Measurements from ENCODE around the gene CHST12.

The CHST12 gene

DNA sequence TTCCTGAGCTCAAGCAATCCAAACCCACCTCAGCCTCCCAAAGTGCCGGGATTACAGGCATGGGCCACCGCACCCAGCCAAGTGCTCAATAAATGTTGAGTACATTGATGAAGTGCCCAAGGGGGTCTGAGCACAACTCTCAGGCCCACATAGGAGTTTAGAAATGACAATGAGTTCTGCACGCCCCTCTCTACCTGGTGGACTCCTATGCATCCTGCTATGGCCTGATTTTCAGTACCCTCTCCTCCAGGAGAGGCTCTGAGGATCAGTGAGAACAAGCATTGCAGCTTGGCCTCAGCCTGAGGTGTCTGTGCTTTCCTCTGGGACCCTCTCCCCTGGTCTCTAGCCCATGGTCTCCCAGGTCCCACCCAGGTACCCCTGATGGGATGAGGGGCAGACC is 93.7 kb downstream of the CHST12 start:
- TF ChIP-seq, protein P1, sequence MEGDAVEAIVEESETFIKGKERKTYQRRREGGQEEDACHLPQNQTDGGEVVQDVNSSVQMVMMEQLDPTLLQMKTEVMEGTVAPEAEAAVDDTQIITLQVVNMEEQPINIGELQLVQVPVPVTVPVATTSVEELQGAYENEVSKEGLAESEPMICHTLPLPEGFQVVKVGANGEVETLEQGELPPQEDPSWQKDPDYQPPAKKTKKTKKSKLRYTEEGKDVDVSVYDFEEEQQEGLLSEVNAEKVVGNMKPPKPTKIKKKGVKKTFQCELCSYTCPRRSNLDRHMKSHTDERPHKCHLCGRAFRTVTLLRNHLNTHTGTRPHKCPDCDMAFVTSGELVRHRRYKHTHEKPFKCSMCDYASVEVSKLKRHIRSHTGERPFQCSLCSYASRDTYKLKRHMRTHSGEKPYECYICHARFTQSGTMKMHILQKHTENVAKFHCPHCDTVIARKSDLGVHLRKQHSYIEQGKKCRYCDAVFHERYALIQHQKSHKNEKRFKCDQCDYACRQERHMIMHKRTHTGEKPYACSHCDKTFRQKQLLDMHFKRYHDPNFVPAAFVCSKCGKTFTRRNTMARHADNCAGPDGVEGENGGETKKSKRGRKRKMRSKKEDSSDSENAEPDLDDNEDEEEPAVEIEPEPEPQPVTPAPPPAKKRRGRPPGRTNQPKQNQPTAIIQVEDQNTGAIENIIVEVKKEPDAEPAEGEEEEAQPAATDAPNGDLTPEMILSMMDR (IDR thresholded peaks at IDR 0.05), result no peak
- TF ChIP-seq ZFX (IDR thresholded peaks at IDR 0.05; ENCODE audit: borderline replicate concordance), result no peak
- H3K27ac ChIP-seq, result no peak overlapping the region

DNA sequence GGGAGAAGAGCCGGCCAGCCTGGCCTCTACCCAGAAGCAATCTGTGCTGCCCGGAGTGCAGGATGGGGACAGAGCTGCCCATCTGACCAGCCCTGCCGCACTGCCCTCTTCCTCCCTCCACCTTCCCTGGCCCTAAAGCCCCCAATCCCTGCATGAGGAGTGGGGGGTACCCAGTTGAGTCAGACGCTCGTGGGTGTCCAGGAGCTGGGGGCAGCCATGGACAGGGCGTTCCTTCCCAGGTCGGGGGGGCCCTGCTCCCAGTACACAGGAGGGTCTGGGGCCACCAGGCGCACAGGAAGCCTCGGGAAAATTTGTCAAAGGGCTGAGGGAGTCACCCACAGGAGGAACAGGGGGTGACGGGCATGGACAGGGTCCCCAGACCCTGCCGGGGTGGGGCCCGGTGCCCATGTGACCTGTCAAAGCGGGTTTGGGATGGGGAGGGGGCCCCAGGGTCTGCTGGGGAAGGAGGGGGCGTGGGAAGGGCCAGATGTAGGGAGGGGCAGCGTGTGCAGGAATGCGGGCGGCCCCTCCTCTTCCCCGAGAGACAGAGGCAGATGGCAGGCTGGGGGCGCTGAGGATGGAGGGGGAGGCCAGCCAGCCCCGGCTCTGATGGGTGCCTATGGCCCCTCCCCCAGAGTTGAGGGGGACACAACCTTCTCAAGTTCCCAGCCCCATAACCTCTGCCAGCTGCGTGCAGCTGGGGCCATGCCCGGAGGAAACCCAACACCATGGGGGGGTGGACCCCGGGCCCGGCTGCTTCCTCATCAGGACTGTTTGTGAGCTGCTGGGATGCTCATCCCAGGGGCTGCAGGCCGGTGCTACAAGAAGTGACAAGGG is 94.3 kb downstream of the CHST12 start:
- H3K27ac ChIP-seq, result no peak overlapping the region
- no peak for TF ChIP-seq ZFX (IDR thresholded peaks at IDR 0.05; ENCODE audit: borderline replicate concordance)
- TF ChIP-seq, protein P1 (IDR thresholded peaks at IDR 0.05), result no peak

Data from 22Rv1 (cell line).